HEK293T (cell line): ENCODE results near the gene LARGE1.

ENCODE experiments used
- CTCF ChIA-PET: fragments of 350-600 bp; formaldehyde crosslinking; extraction: SDS; loops from one replicate; lab custom pipeline; 2021; ENCODE audit warnings: antibody characterized with exemption, inconsistent platforms; lab: Yijun Ruan, JAX
- POLR2A ChIA-PET: fragments of 350-600 bp; formaldehyde crosslinking; extraction: SDS; loops from one replicate; lab custom pipeline; 2020; ENCODE audit warnings: antibody characterized with exemption, inconsistent platforms; lab: Yijun Ruan, JAX
- DNase-seq: peaks from one replicate; pipeline ENCODE4 v3.0.0; 2012; ENCODE audit warnings: mixed read lengths; ENCODE audit errors: extremely low spot score
- ARNT ChIP-seq: fragments of 450-650 bp; IDR thresholded peaks from 2 replicates; pipeline ENCODE4 v1.6.1; 2017; ENCODE audit warnings: mild to moderate bottlenecking
- BHLHE40 ChIP-seq: fragments of 450-650 bp; IDR thresholded peaks from 2 replicates; pipeline ENCODE4 v1.6.1; 2016; ENCODE audit warnings: mild to moderate bottlenecking, moderate library complexity, borderline replicate concordance
- CTBP1 ChIP-seq: fragments of 450-650 bp; IDR thresholded peaks from 2 replicates; pipeline ENCODE4 v1.6.1; 2016; ENCODE audit warnings: borderline replicate concordance
- ELF4 ChIP-seq: fragments of 450-650 bp; IDR thresholded peaks from 2 replicates; pipeline ENCODE4 v1.6.1; 2017; ENCODE audit warnings: antibody characterized with exemption
- FOXA1 ChIP-seq: fragments of 450-650 bp; IDR thresholded peaks from 2 replicates; pipeline ENCODE4 v1.6.1; 2016; ENCODE audit warnings: mild to moderate bottlenecking
- FOXK2 ChIP-seq: fragments of 450-650 bp; IDR thresholded peaks from 2 replicates; pipeline ENCODE4 v1.6.1; 2016; ENCODE audit warnings: mild to moderate bottlenecking
- FOXM1 ChIP-seq: fragments of 450-650 bp; IDR thresholded peaks from 2 replicates; pipeline ENCODE4 v1.6.1; 2017; ENCODE audit warnings: mild to moderate bottlenecking, borderline replicate concordance
- HDGF ChIP-seq: fragments of 450-650 bp; IDR thresholded peaks from 2 replicates; pipeline ENCODE4 v1.6.1; 2017; ENCODE audit warnings: antibody characterized with exemption, borderline replicate concordance
- L3MBTL2 ChIP-seq: fragments of 450-650 bp; conservative IDR thresholded peaks from 2 replicates; pipeline ENCODE4 v1.6.1; 2016; ENCODE audit warnings: mild to moderate bottlenecking
- LEF1 ChIP-seq: fragments of 450-650 bp; IDR thresholded peaks from 2 replicates; pipeline ENCODE4 v1.6.1; 2017; ENCODE audit warnings: mild to moderate bottlenecking, borderline replicate concordance
- NFRKB ChIP-seq: fragments of 450-650 bp; IDR thresholded peaks from 2 replicates; pipeline ENCODE4 v1.6.1; 2016; ENCODE audit warnings: mild to moderate bottlenecking, moderate library complexity
- SP1 ChIP-seq: fragments of 450-650 bp; IDR thresholded peaks from 2 replicates; pipeline ENCODE4 v1.6.1; 2017
- SUZ12 ChIP-seq: fragments of 450-650 bp; IDR thresholded peaks from 2 replicates; pipeline ENCODE4 v1.6.1; 2016; ENCODE audit warnings: mild to moderate bottlenecking
- TARDBP ChIP-seq: fragments of 450-650 bp; IDR thresholded peaks from 2 replicates; pipeline ENCODE4 v1.6.1; 2016
- ZNF384 ChIP-seq: fragments of 450-650 bp; IDR thresholded peaks from 2 replicates; pipeline ENCODE4 v1.6.1; 2016
- TF ChIP-seq, protein P1 (sequence below): fragments of 450-650 bp; IDR thresholded peaks from 2 replicates; pipeline ENCODE4 v1.6.1; 2016

Gene LARGE1

DNA sequence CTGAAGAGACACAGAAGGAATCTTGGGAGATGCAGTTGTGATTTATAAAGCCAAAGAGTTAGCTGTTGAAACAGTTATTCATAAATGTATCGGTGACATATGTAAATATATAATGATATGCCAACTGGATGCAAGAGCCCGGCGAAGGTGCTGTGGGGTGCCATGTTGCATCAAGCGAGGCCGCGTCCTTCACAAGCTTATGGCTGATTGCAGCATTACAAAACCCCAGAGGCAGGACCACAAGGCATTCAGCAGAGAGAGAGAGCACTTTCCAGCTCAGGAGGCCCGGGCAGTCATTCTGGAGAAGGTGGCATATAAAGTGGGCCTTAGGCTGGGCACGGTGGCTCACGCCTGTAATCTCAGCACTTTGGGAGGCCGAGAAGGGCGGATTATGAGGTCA lies 65.6 kb downstream of the LARGE1 start:
- TF ChIP-seq FOXK2 = no peak
- no peak for TF ChIP-seq SUZ12
- no peak for TF ChIP-seq HDGF
- TF ChIP-seq ZNF384 = no peak
- TF ChIP-seq FOXA1 = no peak
- TF ChIP-seq BHLHE40 = no peak
- TF ChIP-seq L3MBTL2 = no peak
- no peak for TF ChIP-seq LEF1
- TF ChIP-seq SP1 = no peak
- CTCF ChIA-PET = no interaction called here
- POLR2A ChIA-PET = no interaction called here
- no peak for DNase-seq

DNA sequence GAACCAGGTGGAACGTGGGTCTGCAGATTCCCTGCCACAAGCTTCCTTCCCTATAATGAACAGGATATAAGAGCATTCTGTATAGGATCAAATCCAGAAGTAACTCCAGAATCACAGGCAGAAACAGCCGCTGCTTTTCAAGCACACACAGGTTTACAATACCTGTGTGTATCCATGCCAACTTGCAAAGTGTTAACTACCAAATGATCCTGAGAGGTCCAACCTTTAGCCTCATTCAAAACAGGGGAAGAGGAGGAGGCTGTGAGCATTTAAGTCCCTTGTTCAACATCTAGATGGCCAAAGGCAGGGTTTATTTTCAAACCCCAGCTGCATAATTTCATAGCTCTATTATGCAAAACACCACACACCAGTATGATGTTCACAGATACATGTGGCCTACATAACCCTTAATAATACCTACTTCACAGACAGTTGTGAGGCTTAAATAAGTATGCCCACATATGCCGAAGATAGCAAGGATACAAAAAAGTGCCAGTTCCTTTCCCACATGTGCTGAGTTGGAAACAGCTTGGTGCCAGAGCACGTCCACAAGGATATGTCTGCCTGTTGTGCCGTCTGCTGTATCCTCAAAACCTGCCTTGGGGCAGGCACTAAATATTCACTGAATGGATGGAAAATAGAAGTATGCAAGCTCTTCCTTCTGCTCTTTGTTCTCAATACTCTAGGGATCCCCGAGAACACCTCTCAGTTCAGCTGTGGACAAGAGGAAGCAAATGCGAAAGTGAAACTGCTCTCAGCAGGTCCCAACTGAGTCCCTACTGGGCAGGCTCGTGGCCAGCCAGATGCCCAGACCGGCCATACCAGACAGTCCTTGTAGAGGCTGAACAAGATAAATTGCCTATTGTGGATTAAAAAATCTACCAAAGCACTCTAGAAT lies 66.8 kb downstream of the LARGE1 start:
- DNase-seq = no peak

DNA sequence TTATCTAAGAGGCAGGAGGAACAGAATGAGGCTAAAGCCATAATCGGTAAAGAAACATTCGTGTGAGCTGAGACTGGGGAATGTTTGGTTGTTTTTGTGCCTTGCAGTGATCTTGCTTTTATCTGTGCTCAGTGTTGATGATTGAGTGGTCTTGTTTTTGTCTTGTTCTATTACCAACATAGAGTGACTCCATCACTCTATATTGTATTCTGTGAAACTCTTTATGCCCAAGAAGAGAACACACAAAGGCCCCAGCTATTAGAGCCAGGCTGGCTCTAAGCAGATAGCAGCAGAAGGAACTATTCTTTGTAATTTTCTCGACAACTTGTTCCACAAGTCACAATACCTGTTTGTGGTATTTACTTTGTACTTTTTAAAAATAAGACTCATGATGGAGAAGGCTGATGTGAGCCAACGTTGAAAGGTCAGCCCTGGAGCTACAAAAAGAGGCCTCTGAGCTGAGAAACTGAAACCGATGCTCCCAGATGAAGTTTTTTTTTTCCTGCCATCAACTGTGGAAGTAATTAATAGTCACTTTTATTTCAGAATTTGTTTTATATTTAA lies 68.4 kb downstream of the LARGE1 start:
- ChIA-PET CTCF (no interaction called here), POLR2A (interaction anchor here (1.0 kb wide), 1 partner anchor 27 kb away, joined by 3 read pairs; no protein-coding TSS in a partner anchor)
- DNase-seq = no peak
- no peak for TF ChIP-seq BHLHE40
- TF ChIP-seq SP1 = no peak
- no peak for TF ChIP-seq FOXK2

More for the DNA sequence above, 66.8 kb downstream of the LARGE1 start:
- no peak for TF ChIP-seq CTBP1
- no peak for TF ChIP-seq ZNF384
- no peak for TF ChIP-seq ELF4
- no peak for TF ChIP-seq BHLHE40
- TF ChIP-seq FOXK2 = no peak
- no peak for TF ChIP-seq SP1
- TF ChIP-seq LEF1 = no peak
- TF ChIP-seq, protein P1, sequence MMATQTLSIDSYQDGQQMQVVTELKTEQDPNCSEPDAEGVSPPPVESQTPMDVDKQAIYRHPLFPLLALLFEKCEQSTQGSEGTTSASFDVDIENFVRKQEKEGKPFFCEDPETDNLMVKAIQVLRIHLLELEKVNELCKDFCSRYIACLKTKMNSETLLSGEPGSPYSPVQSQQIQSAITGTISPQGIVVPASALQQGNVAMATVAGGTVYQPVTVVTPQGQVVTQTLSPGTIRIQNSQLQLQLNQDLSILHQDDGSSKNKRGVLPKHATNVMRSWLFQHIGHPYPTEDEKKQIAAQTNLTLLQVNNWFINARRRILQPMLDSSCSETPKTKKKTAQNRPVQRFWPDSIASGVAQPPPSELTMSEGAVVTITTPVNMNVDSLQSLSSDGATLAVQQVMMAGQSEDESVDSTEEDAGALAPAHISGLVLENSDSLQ = no peak
- TF ChIP-seq FOXM1 = no peak
- no peak for TF ChIP-seq ARNT
- TF ChIP-seq FOXA1 = no peak
- TF ChIP-seq HDGF = no peak
- no peak for TF ChIP-seq L3MBTL2
- TF ChIP-seq NFRKB = no peak
- TF ChIP-seq SUZ12 = no peak
- TF ChIP-seq TARDBP = no peak
- ChIA-PET CTCF (no interaction called here), POLR2A (no interaction called here)

DNA sequence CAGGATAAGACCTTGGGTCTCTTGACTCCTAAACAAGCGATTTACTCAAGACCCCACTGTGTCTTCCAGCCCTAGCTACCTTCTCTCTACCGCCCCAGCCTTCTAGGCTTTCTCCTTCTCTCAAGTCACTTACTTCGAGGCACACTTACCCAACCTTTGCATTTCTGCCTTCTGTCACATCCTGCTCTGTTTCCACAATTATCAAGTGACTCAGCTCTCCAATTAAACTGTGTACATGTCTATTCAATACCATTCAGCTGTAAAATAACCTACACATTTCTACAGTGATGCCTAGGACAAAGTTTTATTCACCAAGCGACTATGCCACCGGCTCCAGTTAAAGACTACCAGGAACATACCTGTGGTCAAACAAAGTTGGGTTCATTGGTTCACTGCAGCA lies 69.0 kb downstream of the LARGE1 start:
- TF ChIP-seq TARDBP (no peak), CTBP1 (no peak), L3MBTL2 (no peak), NFRKB (no peak), ARNT (no peak), FOXK2 (no peak), SP1 (no peak), SUZ12 (no peak), ZNF384 (no peak), ELF4 (no peak), BHLHE40 (no peak), FOXA1 (no peak), HDGF (no peak), FOXM1 (no peak), LEF1 (no peak)
- TF ChIP-seq, protein P1 = no peak
- ChIA-PET CTCF (interaction anchor here (0.7 kb wide), 1 partner anchor 523 kb away, joined by 3 read pairs; no protein-coding TSS in a partner anchor), POLR2A (interaction anchor here (1.0 kb wide), 1 partner anchor 27 kb away, joined by 3 read pairs; no protein-coding TSS in a partner anchor)
- DNase-seq = no peak

DNA sequence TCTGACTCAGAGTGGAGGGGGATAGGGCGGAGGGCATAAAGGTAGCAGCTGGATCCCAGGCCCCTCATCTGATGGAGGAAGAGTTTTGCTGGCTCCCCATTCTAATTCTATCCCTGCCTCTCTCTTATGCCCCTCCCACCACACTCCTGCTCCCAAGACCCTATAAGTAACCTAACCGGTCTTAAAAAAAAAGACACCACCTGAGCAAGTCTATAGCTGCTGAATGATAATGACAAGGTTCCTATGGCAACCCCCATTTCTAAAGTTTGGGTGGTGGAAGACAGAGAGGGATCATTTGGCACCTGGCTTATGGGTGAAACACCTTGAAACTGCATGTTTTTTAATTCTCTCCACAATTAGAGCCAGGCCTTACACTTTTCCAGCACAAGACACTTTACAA lies 69.6 kb downstream of the LARGE1 start:
- ChIA-PET POLR2A (no interaction called here), CTCF (interaction anchor here (0.7 kb wide), 1 partner anchor 522 kb away, joined by 3 read pairs; no protein-coding TSS in a partner anchor)
- no peak for DNase-seq
- TF ChIP-seq ARNT (no peak), FOXA1 (no peak), TARDBP (no peak), SP1 (no peak), LEF1 (no peak), SUZ12 (no peak)

DNA sequence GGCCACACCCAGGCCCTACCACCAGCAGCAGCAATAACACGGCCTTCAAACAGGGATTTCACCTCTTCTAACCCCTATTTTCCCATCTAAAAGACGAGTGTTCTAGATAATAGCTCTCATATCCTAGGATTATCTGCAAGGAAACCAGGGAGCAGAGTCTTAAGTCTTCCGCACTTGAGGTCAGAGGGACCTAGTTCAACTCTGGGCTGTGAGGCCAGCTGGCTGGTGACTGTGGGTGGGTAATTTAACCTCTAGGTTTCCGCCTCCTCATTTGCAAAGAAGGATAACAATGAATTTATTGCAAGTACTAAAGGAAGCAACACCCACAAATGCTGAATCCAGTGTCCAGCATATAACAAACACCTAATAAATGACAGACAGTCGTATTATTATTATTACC lies 70.1 kb downstream of the LARGE1 start:
- ChIA-PET CTCF (interaction anchor here (0.5 kb wide), 1 partner anchor 14 kb away, joined by 3 read pairs; no protein-coding TSS in a partner anchor), POLR2A (no interaction called here)
- TF ChIP-seq SUZ12 = no peak
- TF ChIP-seq ZNF384 = no peak
- no peak for TF ChIP-seq FOXM1
- TF ChIP-seq TARDBP = no peak
- TF ChIP-seq LEF1 = no peak
- no peak for TF ChIP-seq FOXA1
- TF ChIP-seq, protein P1 = no peak
- no peak for DNase-seq
